NCI-H2029 treated with DMSO at 0.1 percent for 48 hours (cell line): ENCODE data around the gene NDE1.
A peak's percentile ranks its signal among the peaks of the same experiment; 100 is the strongest.
"Not testable (repeated sequence)": the region's sequence is repeated elsewhere in the genome, so short reads cannot be mapped to it uniquely, and the experiment has no call there.

Experiments
- DNase-seq: peaks from one replicate; lab custom pipeline; 2025; lab: John Stamatoyannopoulos, UW

NDE1 gene

DNA sequence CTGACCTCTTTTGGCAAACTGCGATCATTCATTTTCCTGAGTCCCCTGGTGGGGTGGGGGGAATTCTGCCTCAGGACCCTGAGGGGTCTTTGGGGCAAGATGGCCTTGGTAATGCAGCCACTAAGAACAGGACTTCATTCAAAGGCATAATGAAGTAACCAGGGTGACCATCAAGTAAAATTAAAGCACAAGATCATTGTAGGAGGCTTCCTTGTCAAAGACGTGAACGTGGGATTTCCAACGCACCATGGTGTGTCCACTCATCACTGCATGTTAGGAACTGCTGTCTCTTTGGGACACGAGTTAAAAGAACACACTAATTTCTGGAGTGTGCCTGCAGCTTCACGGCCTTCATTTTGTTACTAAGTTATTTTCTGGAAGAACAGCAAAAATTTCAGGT lies 51.3 kb downstream of the NDE1 start:
- DNase-seq = no peak

- DNase-seq = no peak
Observed at GRCh38 chr16:15701975-15702970, 52.2 kb downstream of the NDE1 start.

DNA sequence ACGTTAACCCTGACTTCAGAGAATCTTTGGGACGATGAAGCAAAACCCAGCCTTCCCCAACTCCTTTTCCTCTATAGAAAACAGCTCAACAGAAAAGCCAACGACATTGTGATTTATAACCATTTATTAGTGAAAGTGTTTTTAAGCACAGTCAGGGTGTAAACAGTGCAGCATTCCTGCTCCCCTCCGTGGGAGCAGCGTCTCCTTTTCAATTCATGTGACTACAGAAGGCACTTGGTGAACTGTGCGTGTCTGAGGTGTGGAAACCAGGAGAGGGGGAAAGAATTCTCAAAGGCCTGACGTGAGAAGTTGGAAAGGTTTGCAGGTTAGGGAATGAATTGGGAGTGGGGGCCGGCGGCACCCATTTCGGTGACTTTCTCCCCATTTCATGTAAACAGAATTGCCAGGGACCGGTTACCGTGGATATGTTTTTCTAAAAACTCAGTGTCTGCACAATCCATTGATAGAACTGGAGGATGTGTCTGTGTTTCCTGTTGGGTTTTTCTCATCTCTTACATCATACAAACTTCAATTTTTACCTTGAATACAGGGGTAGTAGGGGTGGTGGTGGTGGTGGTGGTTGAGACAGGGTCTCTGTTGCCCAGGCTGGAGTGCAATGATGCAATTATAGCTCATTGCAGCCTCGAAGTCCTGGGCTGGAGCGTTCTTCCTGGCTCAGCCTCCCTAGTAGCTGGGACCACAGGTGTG lies 53.1 kb downstream of the NDE1 start:
- no peak for DNase-seq

GRCh38 chr16:15704545-15704987 lies 54.5 kb downstream of the NDE1 start:
- peak; percentile 33 for DNase-seq

GRCh38 chr16:15705064-15705565 lies 55.1 kb downstream of the NDE1 start:
- DNase-seq = no peak

- no peak for DNase-seq
Observed at GRCh38 chr16:15707332-15707731, 57.3 kb downstream of the NDE1 start.

GRCh38 chr16:15708096-15708495 lies 58.1 kb downstream of the NDE1 start:
- no peak for DNase-seq

DNA sequence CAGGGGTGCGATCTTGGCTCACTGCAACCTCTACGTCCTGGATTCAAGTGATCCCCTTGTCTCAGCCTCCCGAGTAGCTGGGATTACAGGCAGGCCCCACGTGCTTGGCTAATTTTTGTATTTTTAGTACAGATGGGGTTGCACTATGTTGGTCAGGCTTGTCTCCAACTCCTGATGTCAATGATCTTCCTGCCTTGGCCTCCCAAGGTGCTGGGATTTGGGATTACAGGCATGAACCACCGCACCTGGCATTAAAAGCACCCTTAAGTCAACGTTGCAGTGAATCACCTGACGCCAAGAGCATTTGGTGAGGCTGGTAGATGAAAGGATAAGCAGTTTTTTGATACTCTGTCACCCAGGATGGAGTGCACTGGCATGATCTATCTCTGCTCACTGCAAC lies 59.0 kb downstream of the NDE1 start:
- DNase-seq = no peak

DNA sequence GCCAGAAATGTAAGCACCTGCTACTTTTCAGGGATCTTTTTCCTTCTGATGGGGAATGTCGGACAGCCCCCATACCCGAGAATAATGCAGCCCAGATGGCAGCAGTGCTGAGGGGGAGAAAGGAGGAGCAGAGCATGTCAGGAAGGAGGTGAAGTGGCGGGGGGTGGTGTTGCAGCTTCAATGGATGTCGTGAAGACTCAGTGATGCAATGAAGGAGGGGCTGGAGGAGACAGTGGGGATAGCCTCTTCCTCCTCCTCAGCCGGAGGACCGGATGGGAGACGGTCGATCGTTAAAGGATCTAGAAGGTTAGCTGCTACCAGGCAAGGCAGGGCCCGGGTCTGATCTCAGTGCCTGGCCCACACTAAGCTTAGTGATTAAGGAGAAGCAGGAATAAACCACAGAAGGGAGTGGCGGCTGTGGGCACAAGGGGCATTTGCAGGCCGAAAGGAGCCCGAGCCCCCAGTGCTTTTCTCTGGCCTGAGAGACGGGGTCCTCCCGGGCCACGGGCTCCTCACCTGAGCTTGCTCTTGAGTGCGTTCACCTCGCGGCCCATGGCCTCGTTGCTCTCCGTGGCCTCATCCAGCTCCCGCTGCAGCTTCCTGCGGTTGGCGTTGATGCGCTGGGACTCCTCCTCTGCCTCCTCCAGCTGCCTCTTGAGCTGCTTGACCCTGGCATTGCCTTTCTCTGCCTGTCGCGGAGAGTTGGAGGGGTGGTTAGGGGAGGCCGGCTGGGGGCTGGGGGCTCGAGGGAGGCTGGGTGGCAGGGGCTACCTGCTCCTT lies 64.5 kb downstream of the NDE1 start:
- no peak for DNase-seq

DNA sequence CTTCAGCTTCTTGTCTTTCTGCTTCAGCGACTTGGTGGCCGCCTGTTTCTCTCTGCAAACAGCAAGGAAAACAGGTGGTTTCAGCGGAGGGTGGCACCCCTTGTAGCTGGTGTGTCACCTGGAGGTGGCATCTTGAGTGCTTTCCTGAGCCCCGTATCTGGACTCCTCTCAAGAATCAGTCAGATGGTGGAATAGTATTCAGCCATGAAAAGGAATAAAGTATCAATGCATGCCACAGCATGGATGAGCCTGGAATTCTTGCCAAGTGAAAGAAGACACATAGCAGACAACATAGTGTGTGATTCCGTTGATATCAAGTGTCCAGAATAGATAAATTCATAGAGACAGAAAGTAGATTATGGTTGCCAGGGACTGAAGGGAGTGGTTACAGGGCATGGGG lies 65.2 kb downstream of the NDE1 start:
- DNase-seq = no peak

GRCh38 chr16:15716694-15717447 lies 66.8 kb downstream of the NDE1 start:
- no peak for DNase-seq

- no peak for DNase-seq
Observed at GRCh38 chr16:15721018-15721417, 71.0 kb downstream of the NDE1 start.

DNA sequence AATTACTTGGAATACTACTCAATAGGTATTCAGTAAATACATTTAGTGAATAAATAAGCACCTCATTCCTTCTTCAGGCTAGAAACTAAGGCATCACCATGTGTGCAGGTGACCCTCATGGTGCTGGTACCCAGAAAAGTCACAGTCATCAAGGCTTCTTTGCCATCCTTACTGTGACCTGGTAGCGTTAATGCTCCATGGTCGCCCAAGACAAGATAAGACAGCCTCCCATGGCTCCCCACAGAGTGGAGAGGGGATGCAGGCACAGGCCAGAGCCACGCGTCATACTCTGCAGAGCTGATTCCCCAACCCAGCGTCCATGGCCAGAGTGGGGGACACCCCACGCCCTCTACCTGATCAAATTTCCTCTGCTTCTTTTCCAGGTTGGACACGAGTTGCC lies 73.8 kb downstream of the NDE1 start:
- DNase-seq = no peak

- no peak for DNase-seq
Observed at GRCh38 chr16:15725641-15726240, 75.7 kb downstream of the NDE1 start.

GRCh38 chr16:15726715-15727114 lies 76.7 kb downstream of the NDE1 start:
- no peak for DNase-seq

- not testable (repeated sequence) for DNase-seq
Observed at GRCh38 chr16:15727697-15728096, 77.7 kb downstream of the NDE1 start.

DNA sequence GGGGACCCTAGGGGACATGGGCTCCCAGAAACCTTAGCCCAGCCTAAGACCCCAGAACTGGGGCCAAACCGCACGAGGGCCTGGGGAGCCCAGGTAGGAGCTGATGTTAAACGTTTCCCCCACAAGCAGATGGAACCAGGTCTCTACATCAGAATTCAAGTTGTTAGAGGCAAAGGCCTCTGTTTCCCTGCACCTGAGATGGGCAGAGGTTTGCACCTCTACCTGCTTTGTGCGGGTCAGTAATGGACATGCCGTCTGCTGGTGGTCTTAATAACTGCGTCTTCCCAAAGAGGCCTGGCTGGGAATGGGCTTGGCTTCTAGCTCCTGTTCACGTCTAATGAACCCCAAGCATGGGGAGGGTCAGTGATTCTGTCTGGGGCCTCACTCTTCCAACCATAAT lies 79.1 kb downstream of the NDE1 start:
- no peak for DNase-seq

- DNase-seq = no peak
Observed at GRCh38 chr16:15732416-15732815, 82.4 kb downstream of the NDE1 start.

DNA sequence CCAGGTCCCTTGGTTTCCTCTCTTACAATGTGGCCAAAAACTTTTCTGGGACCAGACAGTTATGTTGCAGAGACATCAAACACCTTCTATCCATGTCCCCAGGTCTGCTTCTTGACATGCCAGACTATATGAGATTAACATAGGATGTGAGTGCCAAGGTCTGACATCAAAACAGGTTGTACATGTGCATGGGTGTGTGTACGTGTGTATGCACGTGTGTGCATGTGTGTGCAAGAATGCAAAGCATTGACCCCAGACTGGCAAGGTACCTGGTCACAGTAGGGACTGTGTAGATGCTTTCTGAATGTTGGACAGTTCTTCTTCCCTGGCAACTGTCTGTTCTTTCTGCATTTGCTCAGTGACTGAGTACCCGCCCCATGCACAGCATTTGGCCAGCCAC lies 85.6 kb downstream of the NDE1 start:
- no peak for DNase-seq

DNA sequence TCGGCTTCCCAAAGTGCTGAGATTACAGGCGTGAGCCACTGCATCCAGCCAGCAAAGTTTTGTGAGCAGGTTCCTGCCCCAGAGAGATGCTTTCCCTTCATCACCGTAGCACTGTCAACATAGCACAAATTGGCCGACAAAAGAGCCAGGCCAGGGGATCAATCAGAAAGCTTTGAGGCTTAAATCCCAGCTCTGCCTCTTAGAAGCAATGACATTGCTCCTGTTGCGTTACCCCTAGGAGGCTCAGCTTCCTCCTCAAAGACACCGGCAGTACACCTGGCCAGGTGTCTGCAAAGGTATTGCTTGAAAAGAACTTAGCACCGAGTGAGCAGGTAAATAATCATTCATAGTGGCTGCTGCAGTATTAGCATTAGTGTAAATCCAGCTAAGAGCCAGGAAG lies 86.5 kb downstream of the NDE1 start:
- no peak for DNase-seq

DNA sequence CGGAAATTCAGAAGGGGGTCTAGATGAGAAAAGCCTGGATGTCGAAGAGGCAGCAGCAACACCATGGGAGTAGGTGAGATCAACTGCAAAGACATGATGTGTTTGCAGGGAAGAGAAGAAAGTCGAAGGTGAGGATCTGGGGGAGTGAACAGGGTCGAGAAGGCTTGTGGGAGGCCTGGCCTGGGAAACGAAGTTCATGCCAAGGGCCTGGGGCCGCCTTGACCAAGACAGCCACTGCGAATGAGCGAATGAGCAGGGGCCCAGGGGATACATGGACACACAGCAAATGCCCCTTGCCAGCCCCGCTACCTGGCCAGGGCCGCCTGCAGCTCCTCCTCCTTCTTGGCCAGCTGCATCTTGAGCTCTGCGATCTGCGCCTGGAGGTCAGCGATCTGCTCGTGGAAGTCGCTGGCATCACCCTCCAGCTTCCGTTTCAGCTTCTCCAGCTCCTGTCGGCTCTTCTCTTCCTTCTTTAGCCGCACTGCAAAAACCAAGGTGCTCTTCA lies 87.1 kb downstream of the NDE1 start:
- no peak for DNase-seq
